GM19239 (cell line): ENCODE measurements around the gene MAPK11.

Source experiments
- DNase-seq: peaks from one replicate; pipeline ENCODE4 v3.0.0; 2011; ENCODE audit warnings: low spot score; ENCODE audit not compliant: insufficient read length
- FAIRE-seq: peaks from 2 replicates; lab custom pipeline; 2011; peaks lifted over from hg19 to GRCh38; lab: Jason Lieb, UNC

Gene MAPK11

GRCh38 chr22:50264104-50264745 lies 6.0 kb downstream of the MAPK11 start:
- FAIRE-seq, result no peak
- DNase-seq, result no peak

GRCh38 chr22:50262973-50263617 lies 7.1 kb downstream of the MAPK11 start:
- FAIRE-seq (no peak), DNase-seq (no peak)

GRCh38 chr22:50262460-50262911 lies 7.7 kb downstream of the MAPK11 start:
- DNase-seq, result no peak
- FAIRE-seq, result no peak

- FAIRE-seq (peak; percentile 14), DNase-seq (peak; percentile 97)
Measured at GRCh38 chr22:50261615-50262459, 8.3 kb downstream of the MAPK11 start, which contains the start of gene MAPK12. TSS of gene MAPK12 (minus strand) at chr22:50261683. CDS start at chr22:50261509, 174 bp downstream.

GRCh38 chr22:50260801-50261614 lies 9.2 kb downstream of the MAPK11 start:
- peak; percentile 66 for FAIRE-seq
- peak; percentile 83 for DNase-seq

- FAIRE-seq (no peak), DNase-seq (no peak)
Measured at GRCh38 chr22:50260434-50260800, 9.8 kb downstream of the MAPK11 start.

- FAIRE-seq (no peak), DNase-seq (no peak)
Measured at GRCh38 chr22:50259302-50259701, 10.9 kb downstream of the MAPK11 start.

- FAIRE-seq (no peak), DNase-seq (no peak)
Measured at GRCh38 chr22:50258361-50259292, 11.6 kb downstream of the MAPK11 start.

GRCh38 chr22:50257451-50258360 lies 12.5 kb downstream of the MAPK11 start:
- DNase-seq (no peak), FAIRE-seq (no peak)

GRCh38 chr22:50257041-50257440 lies 13.1 kb downstream of the MAPK11 start:
- FAIRE-seq (no peak), DNase-seq (no peak)

- DNase-seq (no peak), FAIRE-seq (no peak)
Measured at GRCh38 chr22:50256258-50256862, 13.8 kb downstream of the MAPK11 start.

GRCh38 chr22:50255607-50256006 lies 14.6 kb downstream of the MAPK11 start:
- no peak for DNase-seq
- FAIRE-seq, result no peak

GRCh38 chr22:50255099-50255498 lies 15.1 kb downstream of the MAPK11 start:
- DNase-seq, result no peak
- FAIRE-seq, result no peak

- DNase-seq, result no peak
- FAIRE-seq, result no peak
Measured at GRCh38 chr22:50253941-50254340, 16.2 kb downstream of the MAPK11 start.

- DNase-seq (no peak), FAIRE-seq (no peak)
Measured at GRCh38 chr22:50253046-50253915, 16.9 kb downstream of the MAPK11 start.

- FAIRE-seq, result peak; percentile 37
Measured at GRCh38 chr22:50252082-50253045, 17.8 kb downstream of the MAPK11 start.

More at GRCh38 chr22:50252082-50253045, 17.8 kb downstream of the MAPK11 start:
- peak; percentile 70 for DNase-seq
